Coronary artery (tissue), 2 donors: ENCODE data around the gene DCAF15.

Experiments used
- DNase-seq: peaks from one replicate; pipeline ENCODE4 v3.0.0-alpha.2; 2017; ENCODE audit warnings: low spot score
- H3K27ac ChIP-seq, 2 donors: fragments of 200-600 bp; sonication (generic); one replicate each; pipeline ENCODE4 v1.5.1; 2016 to 2019
- H3K4me3 ChIP-seq: fragments of 200-600 bp; sonication (generic); 2 replicates; pipeline ENCODE4 v1.5.1; 2016; ENCODE audit warnings: mild to moderate bottlenecking, moderate library complexity
- CTCF ChIP-seq: fragments of 200-600 bp; sonication (generic); IDR thresholded peaks from one replicate; pipeline ENCODE4 v1.5.1; 2019; ENCODE audit warnings: antibody characterized with exemption

DCAF15 gene

DNA sequence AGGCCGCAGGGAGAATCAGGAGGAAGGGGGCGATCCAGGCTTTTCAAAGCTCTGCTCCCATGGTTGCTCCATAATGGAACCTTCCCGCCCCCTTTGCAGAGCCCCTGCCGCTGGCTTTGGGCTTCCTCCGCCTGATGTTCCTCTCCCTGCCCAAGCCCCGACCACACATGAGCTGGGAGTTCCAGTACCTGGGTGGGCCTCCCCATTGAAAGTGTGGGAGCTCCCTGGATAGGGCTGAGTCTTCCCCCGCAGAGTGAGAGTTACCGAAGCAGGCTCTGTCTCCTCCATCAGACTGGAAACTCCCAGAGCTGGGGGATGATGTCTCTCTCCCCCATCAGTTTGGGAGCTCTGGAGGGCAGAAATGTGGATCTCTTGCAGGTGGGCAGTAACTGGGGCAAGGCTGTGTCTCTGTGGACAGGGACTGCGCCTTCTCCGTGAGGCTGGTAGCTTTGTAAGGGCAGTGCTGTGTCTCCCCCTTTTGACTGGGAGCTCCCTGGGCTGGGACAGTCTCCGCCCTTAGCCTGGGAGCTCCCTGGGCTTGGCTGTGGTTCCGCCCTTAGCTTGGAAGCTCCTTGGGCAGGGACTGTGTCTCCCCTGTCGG is 722 bp downstream of the DCAF15 start:
- DNase-seq: no peak
- Histone ChIP-seq H3K27ac (peak overlapping the region; percentile 77 to 95), H3K4me3 (peak overlapping the region; percentile 99)
- TF ChIP-seq CTCF: no peak

- no peak for DNase-seq
- no peak for TF ChIP-seq CTCF
- Histone ChIP-seq H3K4me3 (no peak overlapping the region), H3K27ac (no peak overlapping the region)
These were observed 1.9 kb downstream of the DCAF15 start for GRCh38 chr19:13954185-13954584.

GRCh38 chr19:13955662-13956364 is 3.5 kb downstream of the DCAF15 start:
- H3K27ac ChIP-seq: no peak overlapping the region
- no peak overlapping the region for H3K4me3 ChIP-seq
- no peak for TF ChIP-seq CTCF
- DNase-seq: no peak

- Histone ChIP-seq H3K27ac (no peak overlapping the region), H3K4me3 (no peak overlapping the region)
- DNase-seq: no peak
- TF ChIP-seq CTCF: no peak
These were observed 4.0 kb downstream of the DCAF15 start for GRCh38 chr19:13956365-13956744.

- TF ChIP-seq CTCF: no peak
These were observed 4.7 kb downstream of the DCAF15 start for GRCh38 chr19:13957051-13957450.

DNA sequence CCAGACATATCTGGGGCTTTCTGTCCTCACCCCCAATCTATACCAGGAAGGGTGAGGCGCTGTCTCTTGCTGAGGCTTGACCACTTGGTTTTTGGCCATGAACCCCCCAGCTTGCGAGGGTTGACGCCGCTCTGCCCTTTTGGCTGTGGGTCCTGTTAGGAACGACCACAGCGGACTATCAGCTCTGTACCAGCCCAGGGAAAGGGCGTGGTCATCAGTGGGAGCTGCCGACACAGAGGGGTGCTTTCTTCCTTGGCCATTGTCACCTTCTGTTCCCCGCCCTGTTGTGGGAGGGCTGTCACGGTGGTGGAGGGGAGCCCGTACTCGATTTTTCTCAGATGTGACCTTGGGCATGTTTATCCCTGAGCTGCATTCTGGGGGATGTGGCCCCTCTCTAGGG is 5.7 kb downstream of the DCAF15 start:
- Histone ChIP-seq H3K4me3 (no peak overlapping the region), H3K27ac (no peak overlapping the region)
- DNase-seq: no peak
- TF ChIP-seq CTCF: no peak

More at GRCh38 chr19:13957051-13957450, 4.7 kb downstream of the DCAF15 start:
- Histone ChIP-seq H3K27ac (no peak overlapping the region), H3K4me3 (no peak overlapping the region)
- no peak for DNase-seq
